GM10266 (cell line): ENCODE measurements around the gene SHTN1.

Experiments used
- DNase-seq: peaks from one replicate; pipeline ENCODE4 v3.0.0; 2012; ENCODE audit errors: extremely low spot score
- CTCF ChIP-seq: IDR thresholded peaks from 2 replicates; pipeline ENCODE4 v1.5.1; 2012; ENCODE audit warnings: mild to moderate bottlenecking, low read depth; ENCODE audit not compliant: control insufficient read depth, insufficient read depth; ENCODE audit errors: missing control alignments

The SHTN1 gene

GRCh38 chr10:116919164-116919563 is 85.8 kb downstream of the SHTN1 start:
- no peak for TF ChIP-seq CTCF
- DNase-seq: no peak

- DNase-seq: no peak
- no peak for TF ChIP-seq CTCF
Observed at GRCh38 chr10:116918583-116918982, 86.4 kb downstream of the SHTN1 start.

- no peak for TF ChIP-seq CTCF
- no peak for DNase-seq
Observed at GRCh38 chr10:116917481-116917880, 87.5 kb downstream of the SHTN1 start.

- DNase-seq: no peak
Observed at GRCh38 chr10:116915340-116915739, 89.6 kb downstream of the SHTN1 start.

GRCh38 chr10:116913695-116914094 is 91.3 kb downstream of the SHTN1 start:
- no peak for TF ChIP-seq CTCF

More at GRCh38 chr10:116915340-116915739, 89.6 kb downstream of the SHTN1 start:
- no peak for TF ChIP-seq CTCF

GRCh38 chr10:116912162-116912561 is 92.8 kb downstream of the SHTN1 start:
- no peak for TF ChIP-seq CTCF

More at GRCh38 chr10:116913695-116914094, 91.3 kb downstream of the SHTN1 start:
- no peak for DNase-seq

GRCh38 chr10:116910910-116911309 is 94.1 kb downstream of the SHTN1 start:
- DNase-seq: no peak
- TF ChIP-seq CTCF: no peak

More at GRCh38 chr10:116912162-116912561, 92.8 kb downstream of the SHTN1 start:
- no peak for DNase-seq

GRCh38 chr10:116909307-116909706 is 95.7 kb downstream of the SHTN1 start:
- no peak for TF ChIP-seq CTCF
- DNase-seq: no peak
